ENCODE results near the gene PTCH1.

Gene PTCH1

GRCh38 chr9:95533996-95534680 is 17.4 kb upstream of the PTCH1 start:
- DNase-seq = no peak
- Histone ChIP-seq H3K27me3 (replicated peaks; ENCODE audit: control insufficient read depth, insufficient read depth, low read length, poor library complexity, severe bottlenecking) (no peaks in the 10 kb centered on the region), H3K9me3 (ENCODE audit: control insufficient read depth, low read length) (no peaks in the 10 kb centered on the region), H3K36me3 (ENCODE audit: control insufficient read depth, insufficient read depth, low read length) (no peaks in the 10 kb centered on the region), H3K4me3 (ENCODE audit: insufficient read depth, low read depth, low read length, poor library complexity, severe bottlenecking) (no peak overlapping the region), H3K27ac (ENCODE audit: insufficient read depth, low read length, poor library complexity, severe bottlenecking) (no peak overlapping the region), H3K4me1 (ENCODE audit: control insufficient read depth, insufficient read depth, low read length, poor library complexity, severe bottlenecking) (no peaks in the 10 kb centered on the region)

DNA sequence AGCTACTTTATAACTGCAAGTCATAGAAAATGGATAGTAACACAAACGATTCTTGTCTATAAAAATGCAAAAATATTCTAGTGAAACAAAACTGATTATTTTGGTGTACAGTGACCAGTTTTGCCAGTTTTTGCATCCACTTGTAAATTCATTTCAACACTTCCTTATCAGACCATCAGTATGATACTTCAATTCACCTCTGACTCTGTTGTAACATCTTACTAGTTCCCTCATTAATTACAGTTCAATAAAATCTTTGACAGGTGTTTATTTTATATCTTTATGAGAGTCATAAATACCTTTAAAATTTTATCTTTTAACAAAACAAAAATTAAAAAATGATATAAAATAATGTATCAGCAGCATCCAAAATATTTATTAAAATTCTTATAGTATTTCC is 13.1 kb upstream of the PTCH1 start:
- Histone ChIP-seq H3K4me3 (ENCODE audit: insufficient read depth, low read depth, low read length, poor library complexity, severe bottlenecking) (no peak overlapping the region), H3K4me1 (ENCODE audit: control insufficient read depth, insufficient read depth, low read length, poor library complexity, severe bottlenecking) (no peaks in the 10 kb centered on the region), H3K36me3 (ENCODE audit: control insufficient read depth, insufficient read depth, low read length) (no peaks in the 10 kb centered on the region), H3K27me3 (replicated peaks; ENCODE audit: control insufficient read depth, insufficient read depth, low read length, poor library complexity, severe bottlenecking) (no peaks in the 10 kb centered on the region), H3K9me3 (ENCODE audit: control insufficient read depth, low read length) (no peaks in the 10 kb centered on the region), H3K27ac (ENCODE audit: insufficient read depth, low read length, poor library complexity, severe bottlenecking) (no peak overlapping the region)
- no peak for DNase-seq

GRCh38 chr9:95528908-95529502 is 12.2 kb upstream of the PTCH1 start:
- Histone ChIP-seq H3K9me3 (ENCODE audit: control insufficient read depth, low read length) (no peaks in the 10 kb centered on the region), H3K36me3 (ENCODE audit: control insufficient read depth, insufficient read depth, low read length) (no peaks in the 10 kb centered on the region), H3K27me3 (replicated peaks; ENCODE audit: control insufficient read depth, insufficient read depth, low read length, poor library complexity, severe bottlenecking) (no peaks in the 10 kb centered on the region), H3K27ac (ENCODE audit: insufficient read depth, low read length, poor library complexity, severe bottlenecking) (no peak overlapping the region), H3K4me3 (ENCODE audit: insufficient read depth, low read depth, low read length, poor library complexity, severe bottlenecking) (no peak overlapping the region), H3K4me1 (ENCODE audit: control insufficient read depth, insufficient read depth, low read length, poor library complexity, severe bottlenecking) (no peaks in the 10 kb centered on the region)
- DNase-seq = no peak

DNA sequence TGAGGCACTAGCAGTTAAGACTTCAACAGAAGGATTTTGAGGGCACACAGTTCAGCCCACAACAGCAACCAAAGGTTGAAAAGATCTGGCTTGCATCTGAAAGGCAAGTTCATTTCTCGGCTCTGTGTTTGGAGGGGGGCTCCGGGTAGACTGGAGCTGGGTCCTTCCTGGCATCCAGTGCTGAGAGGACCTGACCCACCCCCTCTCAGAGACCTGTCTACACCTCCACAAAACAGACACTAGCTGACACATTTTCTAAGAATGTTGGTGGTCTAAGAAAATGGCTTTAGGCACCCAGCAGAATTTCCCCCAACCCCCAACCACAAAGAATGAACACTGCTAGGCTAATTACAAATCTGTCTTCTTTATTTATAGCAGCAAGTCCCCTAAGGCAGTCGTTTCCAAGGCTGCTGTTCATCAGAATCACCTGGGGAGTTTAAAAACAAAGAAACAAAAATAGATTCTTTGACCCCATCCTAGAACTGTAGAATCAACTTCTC is 6.2 kb upstream of the PTCH1 start:
- DNase-seq = no peak
- Histone ChIP-seq H3K36me3 (ENCODE audit: control insufficient read depth, insufficient read depth, low read length) (no peaks in the 10 kb centered on the region), H3K4me1 (ENCODE audit: control insufficient read depth, insufficient read depth, low read length, poor library complexity, severe bottlenecking) (no peaks in the 10 kb centered on the region), H3K27ac (ENCODE audit: insufficient read depth, low read length, poor library complexity, severe bottlenecking) (no peak overlapping the region), H3K27me3 (replicated peaks; ENCODE audit: control insufficient read depth, insufficient read depth, low read length, poor library complexity, severe bottlenecking) (no peaks in the 10 kb centered on the region), H3K4me3 (ENCODE audit: insufficient read depth, low read depth, low read length, poor library complexity, severe bottlenecking) (no peak overlapping the region), H3K9me3 (ENCODE audit: control insufficient read depth, low read length) (no peaks in the 10 kb centered on the region)

DNA sequence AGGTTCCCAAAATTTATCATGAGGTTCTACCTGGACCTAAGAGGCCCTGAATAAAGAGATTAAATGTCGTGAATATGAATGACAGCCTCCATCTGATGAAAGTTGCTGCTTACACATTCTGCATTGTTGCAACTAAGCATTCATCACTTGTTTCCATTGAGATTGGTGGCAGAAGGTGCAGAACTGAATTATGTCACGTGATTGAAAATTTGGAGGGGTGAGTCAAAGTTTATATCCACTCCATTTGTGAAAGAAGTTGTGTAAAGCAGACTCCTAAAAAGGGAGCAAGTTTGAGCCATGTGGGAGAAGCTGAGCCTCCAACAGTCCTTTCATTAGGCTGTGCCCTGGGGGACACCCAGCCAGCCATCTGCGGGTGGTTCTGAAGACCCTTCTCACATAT is 4.9 kb upstream of the PTCH1 start:
- no peaks in the 10 kb centered on the region for H3K4me1 ChIP-seq (ENCODE audit: control insufficient read depth, insufficient read depth, low read length, poor library complexity, severe bottlenecking)
- H3K36me3 ChIP-seq (ENCODE audit: control insufficient read depth, insufficient read depth, low read length) = no peaks in the 10 kb centered on the region
- H3K9me3 ChIP-seq (ENCODE audit: control insufficient read depth, low read length) = no peaks in the 10 kb centered on the region
- H3K27me3 ChIP-seq (replicated peaks; ENCODE audit: control insufficient read depth, insufficient read depth, low read length, poor library complexity, severe bottlenecking) = no peaks in the 10 kb centered on the region
- no peak overlapping the region for H3K4me3 ChIP-seq (ENCODE audit: insufficient read depth, low read depth, low read length, poor library complexity, severe bottlenecking)
- H3K27ac ChIP-seq (ENCODE audit: insufficient read depth, low read length, poor library complexity, severe bottlenecking) = no peak overlapping the region
- no peak for DNase-seq

- no peak overlapping the region for H3K4me3 ChIP-seq (ENCODE audit: insufficient read depth, low read depth, low read length, poor library complexity, severe bottlenecking)
- H3K27ac ChIP-seq (ENCODE audit: insufficient read depth, low read length, poor library complexity, severe bottlenecking) = no peak overlapping the region
- no peak for DNase-seq
- no peaks in the 10 kb centered on the region for H3K36me3 ChIP-seq (ENCODE audit: control insufficient read depth, insufficient read depth, low read length)
- no peaks in the 10 kb centered on the region for H3K27me3 ChIP-seq (replicated peaks; ENCODE audit: control insufficient read depth, insufficient read depth, low read length, poor library complexity, severe bottlenecking)
- H3K9me3 ChIP-seq (ENCODE audit: control insufficient read depth, low read length) = no peaks in the 10 kb centered on the region
- peaks cover 7% of the 10 kb centered on the region for H3K4me1 ChIP-seq (ENCODE audit: control insufficient read depth, insufficient read depth, low read length, poor library complexity, severe bottlenecking)
These were observed 1.0 kb upstream of the PTCH1 start for GRCh38 chr9:95517559-95518425.

GRCh38 chr9:95516221-95516733 is 494 bp downstream of the PTCH1 start:
- no peak for DNase-seq
- Histone ChIP-seq H3K27me3 (replicated peaks; ENCODE audit: control insufficient read depth, insufficient read depth, low read length, poor library complexity, severe bottlenecking) (no peaks in the 10 kb centered on the region), H3K4me3 (ENCODE audit: insufficient read depth, low read depth, low read length, poor library complexity, severe bottlenecking) (peak overlapping the region; percentile 62), H3K36me3 (ENCODE audit: control insufficient read depth, insufficient read depth, low read length) (no peaks in the 10 kb centered on the region), H3K9me3 (ENCODE audit: control insufficient read depth, low read length) (no peaks in the 10 kb centered on the region), H3K27ac (ENCODE audit: insufficient read depth, low read length, poor library complexity, severe bottlenecking) (no peak overlapping the region), H3K4me1 (ENCODE audit: control insufficient read depth, insufficient read depth, low read length, poor library complexity, severe bottlenecking) (peaks cover 7% of the 10 kb centered on the region)

- Histone ChIP-seq H3K4me3 (ENCODE audit: insufficient read depth, low read depth, low read length, poor library complexity, severe bottlenecking) (peak overlapping the region; percentile 56), H3K9me3 (ENCODE audit: control insufficient read depth, low read length) (no peaks in the 10 kb centered on the region)
These were observed 1.3 kb downstream of the PTCH1 start for GRCh38 chr9:95515272-95516113.

GRCh38 chr9:95514342-95514741 is 2.4 kb downstream of the PTCH1 start:
- Histone ChIP-seq H3K4me1 (ENCODE audit: control insufficient read depth, insufficient read depth, low read length, poor library complexity, severe bottlenecking) (peaks cover 12% of the 10 kb centered on the region), H3K9me3 (ENCODE audit: control insufficient read depth, low read length) (no peaks in the 10 kb centered on the region), H3K27me3 (replicated peaks; ENCODE audit: control insufficient read depth, insufficient read depth, low read length, poor library complexity, severe bottlenecking) (no peaks in the 10 kb centered on the region), H3K4me3 (ENCODE audit: insufficient read depth, low read depth, low read length, poor library complexity, severe bottlenecking) (no peak overlapping the region), H3K27ac (ENCODE audit: insufficient read depth, low read length, poor library complexity, severe bottlenecking) (no peak overlapping the region), H3K36me3 (ENCODE audit: control insufficient read depth, insufficient read depth, low read length) (no peaks in the 10 kb centered on the region)
- DNase-seq = no peak

More at GRCh38 chr9:95515272-95516113, 1.3 kb downstream of the PTCH1 start:
- DNase-seq = no peak
- Histone ChIP-seq H3K4me1 (ENCODE audit: control insufficient read depth, insufficient read depth, low read length, poor library complexity, severe bottlenecking) (peaks cover 7% of the 10 kb centered on the region), H3K36me3 (ENCODE audit: control insufficient read depth, insufficient read depth, low read length) (no peaks in the 10 kb centered on the region), H3K27ac (ENCODE audit: insufficient read depth, low read length, poor library complexity, severe bottlenecking) (no peak overlapping the region), H3K27me3 (replicated peaks; ENCODE audit: control insufficient read depth, insufficient read depth, low read length, poor library complexity, severe bottlenecking) (no peaks in the 10 kb centered on the region)
